OCI-LY3 (cell line): ENCODE measurements around the gene OGFR.

Experiments used
- H2AFZ ChIP-seq: fragments of 200-600, 300-600 bp; shearing (Covaris generic); 2 replicates; pipeline ENCODE4 v1.6.0; 2014; ENCODE audit warnings: antibody characterized with exemption, low read depth, low read length
- H3K27ac ChIP-seq: fragments of 200-600, 300-600 bp; sonication (generic); 2 replicates; pipeline ENCODE4 v1.5.1; 2014; ENCODE audit warnings: mild to moderate bottlenecking, low read length, moderate library complexity, mixed read lengths
- H3K27me3 ChIP-seq: fragments of 200-600, 300-600 bp; sonication (generic); 2 replicates; pipeline ENCODE4 v1.6.1; 2014; ENCODE audit warnings: low read depth, low read length, mixed read lengths
- H3K36me3 ChIP-seq: fragments of 200-600, 300-600 bp; sonication (generic); replicated peaks from 2 replicates; pipeline ENCODE3; 2014; ENCODE audit warnings: low read depth, low read length, mixed read lengths
- H3K4me1 ChIP-seq: fragments of 300-600, 200-600 bp; sonication (generic); 2 replicates; pipeline ENCODE4 v1.6.1; 2014; ENCODE audit warnings: low read length, mixed read lengths
- H3K4me2 ChIP-seq: fragments of 200-600, 300-600 bp; sonication (generic); 2 replicates; pipeline ENCODE4 v1.6.1; 2014; ENCODE audit warnings: low read length, mixed read lengths
- H3K4me3 ChIP-seq: fragments of 300-600, 200-600 bp; sonication (generic); 2 replicates; pipeline ENCODE4 v1.5.1; 2014; ENCODE audit warnings: antibody characterized with exemption, mild to moderate bottlenecking, low read length, moderate library complexity
- H3K79me2 ChIP-seq: fragments of 300-600, 200-600 bp; shearing (Covaris generic); 2 replicates; pipeline ENCODE4 v1.6.1; 2014; ENCODE audit warnings: mild to moderate bottlenecking, low read length, mixed read lengths
- H3K9ac ChIP-seq: fragments of 300-600, 200-600 bp; shearing (Covaris generic); 2 replicates; pipeline ENCODE4 v1.6.0; 2014; ENCODE audit warnings: mild to moderate bottlenecking, low read length, moderate library complexity
- H3K9me3 ChIP-seq: fragments of 200-600, 300-600 bp; shearing (Covaris generic); 2 replicates; pipeline ENCODE4 v1.6.1; 2014; ENCODE audit warnings: low read length, mixed read lengths; ENCODE audit not compliant: insufficient read depth
- H4K20me1 ChIP-seq: fragments of 200-600, 300-600 bp; sonication (generic); 2 replicates; pipeline ENCODE4 v1.6.1; 2016; ENCODE audit warnings: low read length, mixed read lengths; ENCODE audit not compliant: insufficient read depth
- EZH2phosphoT487 ChIP-seq: fragments of 200-600 bp; shearing (Covaris generic); IDR thresholded peaks from 2 replicates; pipeline ENCODE4 v1.6.1; 2018; ENCODE audit warnings: antibody characterized with exemption, mixed run types, low read depth
- TF ChIP-seq, protein P1 (sequence below): fragments of 200-600, 300-600 bp; sonication (generic); IDR thresholded peaks from 2 replicates; pipeline ENCODE4 v1.5.1; 2014; ENCODE audit warnings: antibody characterized with exemption, low read length, low read depth

The OGFR gene

DNA sequence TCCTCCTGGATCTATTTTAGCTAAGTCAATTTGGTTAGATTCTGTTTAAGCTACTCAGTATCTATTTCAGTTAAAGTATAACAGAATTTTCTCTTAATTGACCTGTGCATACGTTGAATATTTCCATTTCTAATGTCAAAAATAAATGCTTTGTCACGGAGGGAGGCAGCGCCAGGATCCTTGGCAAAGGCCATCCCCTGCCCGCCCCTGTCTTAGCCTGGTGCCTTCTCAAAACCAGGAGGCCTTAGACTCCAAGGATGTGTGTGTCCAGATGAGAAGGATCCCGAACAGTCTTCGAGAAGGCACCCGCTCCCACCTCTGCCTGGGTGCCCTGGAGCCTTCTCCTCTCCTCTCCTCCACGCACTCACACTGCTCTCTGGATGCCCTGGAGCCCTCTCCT, 34.6 kb downstream of the OGFR start:
- H3K4me1 ChIP-seq: peaks cover 30% of the 10 kb centered on the region
- no peaks in the 10 kb centered on the region for H4K20me1 ChIP-seq
- H2AFZ ChIP-seq: no peak overlapping the region
- no peak overlapping the region for H3K4me2 ChIP-seq
- no peak overlapping the region for H3K4me3 ChIP-seq
- H3K79me2 ChIP-seq: no peaks in the 10 kb centered on the region
- TF ChIP-seq EZH2phosphoT487: no peak
- TF ChIP-seq, protein P1, sequence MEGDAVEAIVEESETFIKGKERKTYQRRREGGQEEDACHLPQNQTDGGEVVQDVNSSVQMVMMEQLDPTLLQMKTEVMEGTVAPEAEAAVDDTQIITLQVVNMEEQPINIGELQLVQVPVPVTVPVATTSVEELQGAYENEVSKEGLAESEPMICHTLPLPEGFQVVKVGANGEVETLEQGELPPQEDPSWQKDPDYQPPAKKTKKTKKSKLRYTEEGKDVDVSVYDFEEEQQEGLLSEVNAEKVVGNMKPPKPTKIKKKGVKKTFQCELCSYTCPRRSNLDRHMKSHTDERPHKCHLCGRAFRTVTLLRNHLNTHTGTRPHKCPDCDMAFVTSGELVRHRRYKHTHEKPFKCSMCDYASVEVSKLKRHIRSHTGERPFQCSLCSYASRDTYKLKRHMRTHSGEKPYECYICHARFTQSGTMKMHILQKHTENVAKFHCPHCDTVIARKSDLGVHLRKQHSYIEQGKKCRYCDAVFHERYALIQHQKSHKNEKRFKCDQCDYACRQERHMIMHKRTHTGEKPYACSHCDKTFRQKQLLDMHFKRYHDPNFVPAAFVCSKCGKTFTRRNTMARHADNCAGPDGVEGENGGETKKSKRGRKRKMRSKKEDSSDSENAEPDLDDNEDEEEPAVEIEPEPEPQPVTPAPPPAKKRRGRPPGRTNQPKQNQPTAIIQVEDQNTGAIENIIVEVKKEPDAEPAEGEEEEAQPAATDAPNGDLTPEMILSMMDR: no peak
- peak overlapping the region; percentile 71 for H3K27ac ChIP-seq
- peaks cover 40% of the 10 kb centered on the region for H3K36me3 ChIP-seq
- H3K27me3 ChIP-seq: no peaks in the 10 kb centered on the region
- no peaks in the 10 kb centered on the region for H3K9me3 ChIP-seq
- H3K9ac ChIP-seq: no peak overlapping the region

DNA sequence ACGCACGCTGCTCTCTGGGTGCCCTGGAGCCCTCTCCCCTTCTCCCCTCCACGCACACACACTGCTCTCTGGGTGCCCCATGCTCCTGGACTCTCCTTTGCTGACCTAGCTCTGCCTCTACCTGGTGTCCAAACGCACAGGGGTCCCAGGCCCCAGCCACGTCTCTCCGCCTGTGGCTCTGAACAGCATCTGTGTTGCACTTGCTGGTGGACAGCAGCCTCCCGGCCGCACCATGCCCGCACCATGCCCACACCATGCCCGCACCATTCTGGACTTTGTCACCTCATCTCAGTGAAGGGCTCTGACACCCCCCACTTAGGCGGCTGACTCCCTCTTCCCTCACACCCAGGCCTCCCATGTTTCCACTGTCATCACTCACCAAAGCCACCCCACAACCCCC, 35.2 kb downstream of the OGFR start:
- TF ChIP-seq, protein P1: no peak
- TF ChIP-seq EZH2phosphoT487: no peak
- Histone ChIP-seq H4K20me1 (no peaks in the 10 kb centered on the region), H3K4me1 (peaks cover 29% of the 10 kb centered on the region), H3K9me3 (no peaks in the 10 kb centered on the region), H2AFZ (no peak overlapping the region), H3K4me3 (no peak overlapping the region), H3K4me2 (no peak overlapping the region), H3K79me2 (no peaks in the 10 kb centered on the region), H3K27ac (no peak overlapping the region), H3K9ac (no peak overlapping the region), H3K36me3 (peaks cover 42% of the 10 kb centered on the region), H3K27me3 (no peaks in the 10 kb centered on the region)

DNA sequence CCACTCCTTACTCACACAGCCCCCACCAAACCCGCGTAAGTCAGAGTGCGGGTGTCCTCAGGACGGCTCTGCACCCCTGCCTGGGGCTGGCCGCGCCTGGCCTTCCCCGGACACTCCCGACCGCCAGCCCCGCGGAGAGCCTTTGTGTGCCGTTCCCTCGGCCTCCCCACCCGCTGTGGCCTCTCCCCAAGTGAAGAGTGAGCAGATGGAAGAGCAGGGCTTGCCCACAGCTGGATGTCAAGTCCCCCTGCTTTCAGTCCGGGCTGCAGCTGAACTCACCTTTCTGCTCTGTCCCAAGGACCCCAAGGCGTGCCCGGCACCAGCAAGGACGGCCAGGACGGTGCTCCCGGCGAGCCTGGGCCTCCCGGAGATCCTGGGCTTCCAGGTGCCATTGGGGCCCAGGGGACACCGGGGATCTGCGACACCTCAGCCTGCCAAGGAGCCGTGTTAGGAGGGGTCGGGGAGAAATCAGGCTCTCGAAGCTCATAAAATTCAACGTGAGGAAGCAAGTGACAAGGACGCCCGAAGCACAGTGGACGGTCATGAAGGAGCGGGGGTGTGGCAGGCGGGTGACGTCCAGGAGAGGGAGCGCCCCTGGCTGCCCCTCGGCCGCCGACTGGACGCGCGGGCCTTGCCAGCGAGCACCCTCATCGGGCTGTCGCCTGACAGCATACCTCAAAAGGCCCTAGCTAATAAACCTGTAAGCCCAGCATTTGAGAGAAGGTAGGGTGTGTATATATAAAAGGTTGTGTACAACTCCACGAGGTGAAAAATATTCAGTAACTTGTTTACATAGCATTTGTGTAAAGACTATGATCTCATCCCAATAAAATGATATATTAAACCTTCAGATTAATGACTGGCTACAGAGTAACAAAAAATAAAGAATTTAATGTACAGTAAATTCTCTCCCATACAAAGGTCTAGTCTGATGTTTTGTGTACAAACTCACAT, 35.9 kb downstream of the OGFR start:
- Histone ChIP-seq H3K79me2 (peaks cover 2% of the 10 kb centered on the region), H3K9ac (no peak overlapping the region), H3K9me3 (no peaks in the 10 kb centered on the region), H3K36me3 (peaks cover 48% of the 10 kb centered on the region), H3K27ac (peak overlapping the region; percentile 14; the same call in 1 of the 2 replicates), H3K4me1 (peaks cover 27% of the 10 kb centered on the region), H2AFZ (no peak overlapping the region), H3K4me2 (no peak overlapping the region), H4K20me1 (peaks cover 2% of the 10 kb centered on the region), H3K27me3 (no peaks in the 10 kb centered on the region), H3K4me3 (no peak overlapping the region)
- no peak for TF ChIP-seq EZH2phosphoT487
- TF ChIP-seq, protein P1: no peak

DNA sequence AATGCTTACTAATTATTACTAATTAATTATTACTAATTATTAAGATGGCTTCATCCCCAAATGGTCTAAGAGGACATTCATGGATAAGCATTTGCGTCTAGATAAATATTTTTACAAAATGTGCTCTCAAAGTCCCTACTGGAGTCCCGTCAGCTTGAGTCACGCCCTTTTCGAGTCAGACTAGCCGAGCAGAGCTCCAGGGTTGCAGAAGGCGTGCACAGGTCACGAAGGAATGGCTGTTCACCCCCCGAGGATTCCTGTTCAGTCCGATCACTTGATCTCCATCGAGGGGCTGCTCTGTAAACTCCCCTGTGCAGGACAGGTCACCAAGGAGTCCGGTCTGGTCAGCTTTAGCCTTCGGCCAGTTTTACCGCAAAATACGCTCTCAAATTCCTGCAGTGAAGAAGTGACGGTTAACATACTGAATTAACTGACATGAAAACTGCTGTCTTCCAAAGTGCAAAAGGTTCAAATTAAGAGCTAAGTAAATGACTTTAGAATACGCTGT, 37.1 kb downstream of the OGFR start:
- Histone ChIP-seq H3K9ac (no peak overlapping the region), H3K27me3 (no peaks in the 10 kb centered on the region), H3K36me3 (peaks cover 50% of the 10 kb centered on the region), H3K4me1 (peaks cover 26% of the 10 kb centered on the region), H4K20me1 (peaks cover 11% of the 10 kb centered on the region), H3K4me2 (no peak overlapping the region), H3K9me3 (no peaks in the 10 kb centered on the region), H3K27ac (no peak overlapping the region), H2AFZ (no peak overlapping the region), H3K79me2 (peaks cover 11% of the 10 kb centered on the region), H3K4me3 (no peak overlapping the region)
- TF ChIP-seq EZH2phosphoT487: no peak
- TF ChIP-seq, protein P1: no peak
